ENCODE measurements around the gene SLC2A1.

GRCh38 chr1:42974767-42975437 is 16.2 kb upstream of the SLC2A1 start:
- no peak for TF ChIP-seq CTCF (IDR thresholded peaks at IDR 0.05; ENCODE audit: low read depth, low read length)
- TF ChIP-seq EZH2phosphoT487 (IDR thresholded peaks at IDR 0.05; ENCODE audit: low read depth): no peak

Measured in OCI-LY3 (cell line).